GM13977 (cell line): Measurements from ENCODE around the gene DPP4.
A peak's percentile ranks its signal among the peaks of the same experiment; 100 is the strongest.

Source experiments
- DNase-seq: peaks from one replicate; pipeline ENCODE4 v3.0.0; 2012; ENCODE audit warnings: low spot score
- in situ Hi-C: fragments of 300-500 bp; cut with MboI; formaldehyde crosslinking; loops from one replicate; pipeline ENCODE4 v1.12.0; 2022; ENCODE audit warnings: low sequenced_read_pairs, low pct_unique_long_range_greater_than_20kb, mixed read lengths, inconsistent platforms; ENCODE audit not compliant: unreplicated experiment
- TF ChIP-seq, protein P1 (sequence below): IDR thresholded peaks from 2 replicates; pipeline ENCODE4 v1.5.1; 2012; ENCODE audit warnings: mild to moderate bottlenecking, control low read depth; ENCODE audit not compliant: insufficient read depth; ENCODE audit errors: extremely low read depth, missing control alignments

Gene DPP4

GRCh38 chr2:162074928-162075688 lies 1.1 kb upstream of the DPP4 start:
- TF ChIP-seq, protein P1, sequence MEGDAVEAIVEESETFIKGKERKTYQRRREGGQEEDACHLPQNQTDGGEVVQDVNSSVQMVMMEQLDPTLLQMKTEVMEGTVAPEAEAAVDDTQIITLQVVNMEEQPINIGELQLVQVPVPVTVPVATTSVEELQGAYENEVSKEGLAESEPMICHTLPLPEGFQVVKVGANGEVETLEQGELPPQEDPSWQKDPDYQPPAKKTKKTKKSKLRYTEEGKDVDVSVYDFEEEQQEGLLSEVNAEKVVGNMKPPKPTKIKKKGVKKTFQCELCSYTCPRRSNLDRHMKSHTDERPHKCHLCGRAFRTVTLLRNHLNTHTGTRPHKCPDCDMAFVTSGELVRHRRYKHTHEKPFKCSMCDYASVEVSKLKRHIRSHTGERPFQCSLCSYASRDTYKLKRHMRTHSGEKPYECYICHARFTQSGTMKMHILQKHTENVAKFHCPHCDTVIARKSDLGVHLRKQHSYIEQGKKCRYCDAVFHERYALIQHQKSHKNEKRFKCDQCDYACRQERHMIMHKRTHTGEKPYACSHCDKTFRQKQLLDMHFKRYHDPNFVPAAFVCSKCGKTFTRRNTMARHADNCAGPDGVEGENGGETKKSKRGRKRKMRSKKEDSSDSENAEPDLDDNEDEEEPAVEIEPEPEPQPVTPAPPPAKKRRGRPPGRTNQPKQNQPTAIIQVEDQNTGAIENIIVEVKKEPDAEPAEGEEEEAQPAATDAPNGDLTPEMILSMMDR, result no peak
- no peak for DNase-seq
- in situ Hi-C loops, result no loop called here

- TF ChIP-seq, protein P1, result no peak
- in situ Hi-C loops, result no loop called here
- DNase-seq, result no peak
Measured at GRCh38 chr2:162074632-162074895, 549 bp upstream of the DPP4 start.

GRCh38 chr2:162072976-162073887 lies 783 bp downstream of the DPP4 start:
- in situ Hi-C loops, result no loop called here
- no peak for DNase-seq
- TF ChIP-seq, protein P1, result no peak

DNA sequence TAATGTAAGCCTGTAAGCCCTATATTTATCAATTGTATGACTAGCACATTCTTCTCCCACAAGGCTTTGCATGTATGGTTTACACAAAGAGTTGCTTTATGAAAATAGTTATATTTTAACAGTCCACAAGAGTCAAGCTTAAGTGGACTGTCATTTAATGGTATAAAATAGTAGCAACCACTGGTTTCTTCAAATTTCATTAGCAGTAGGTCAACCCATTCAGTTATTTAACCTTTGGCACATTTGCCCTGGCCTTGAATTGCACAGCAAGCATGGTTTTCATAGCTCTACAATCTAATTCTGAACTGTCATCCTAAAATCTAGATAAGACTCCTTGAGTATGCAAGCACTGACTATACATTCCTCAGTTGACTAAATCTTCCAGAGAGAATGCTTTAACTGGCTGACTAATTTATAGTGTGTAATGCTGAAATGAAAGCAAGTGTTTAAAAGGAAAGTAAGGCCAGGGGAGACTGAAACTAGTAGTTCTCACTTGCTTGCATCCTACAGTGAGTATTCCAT lies 1.8 kb downstream of the DPP4 start:
- DNase-seq, result peak; percentile 57
- in situ Hi-C loops, result no loop called here
- TF ChIP-seq, protein P1, result no peak

DNA sequence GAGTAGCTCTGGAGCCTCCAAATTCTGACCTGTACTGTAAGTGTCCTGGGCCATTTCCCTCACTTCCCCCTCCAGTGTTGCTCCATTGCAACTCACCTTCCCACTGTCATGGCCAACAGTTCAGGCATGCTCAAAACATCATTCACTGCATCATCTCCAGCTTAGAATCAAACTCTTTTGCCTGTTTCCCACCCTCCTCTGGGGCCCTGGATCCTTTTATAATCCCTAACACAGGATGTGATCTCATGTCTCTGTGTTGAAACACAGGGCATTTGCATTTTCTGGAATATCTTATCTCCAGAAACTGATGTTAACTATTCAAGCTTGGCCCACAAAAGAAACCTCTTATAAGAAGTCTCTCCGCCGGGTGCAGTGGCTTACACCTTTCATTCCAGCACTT lies 3.0 kb downstream of the DPP4 start:
- DNase-seq, result no peak
- TF ChIP-seq, protein P1, result no peak
- in situ Hi-C loops, result no loop called here

DNA sequence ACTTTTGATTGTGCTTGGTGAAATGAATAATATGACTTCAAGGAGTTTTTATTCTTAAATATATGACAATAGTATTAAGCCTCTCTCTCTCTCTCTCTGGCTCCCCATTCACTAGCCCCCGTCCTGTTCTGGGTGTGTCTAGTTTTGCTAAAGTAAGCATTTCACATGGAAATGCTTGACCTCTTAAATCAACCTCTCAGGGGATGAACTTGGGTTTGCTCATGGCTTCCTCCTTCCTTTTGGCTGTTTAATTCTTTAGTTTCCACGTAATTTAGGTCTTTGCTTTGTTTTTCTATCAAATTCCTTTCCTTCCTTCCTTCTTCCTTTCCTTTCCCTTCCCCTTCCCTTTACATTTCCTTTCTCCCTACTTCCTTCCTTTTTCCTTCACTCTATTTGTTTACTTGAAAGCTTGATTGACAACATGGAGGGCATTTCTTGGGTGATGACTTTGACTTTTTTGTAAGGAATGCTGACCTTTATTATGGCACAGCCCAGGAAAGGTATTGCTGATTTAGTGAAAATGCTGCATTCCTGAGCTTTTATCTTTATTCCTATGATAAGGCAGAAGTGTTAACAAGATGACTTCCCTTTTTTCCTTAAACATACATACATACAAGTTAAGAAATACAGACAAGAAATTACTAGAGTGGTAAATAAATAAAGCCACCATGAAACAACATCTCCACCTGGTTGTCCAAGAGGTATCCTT lies 3.6 kb downstream of the DPP4 start:
- DNase-seq, result no peak
- in situ Hi-C loops, result no loop called here
- TF ChIP-seq, protein P1, result no peak
